GM10847 (cell line): ENCODE results near the gene NT5C1A.

Source experiments
- POLR2A ChIP-seq: IDR thresholded peaks from 2 replicates; pipeline ENCODE4 v1.6.1; 2011; ENCODE audit not compliant: insufficient read length; ENCODE audit errors: extremely low read depth

The NT5C1A gene

GRCh38 chr1:39654291-39654690 is 17.6 kb downstream of the NT5C1A start:
- TF ChIP-seq POLR2A = no peak

GRCh38 chr1:39653546-39654031 is 18.3 kb downstream of the NT5C1A start:
- no peak for TF ChIP-seq POLR2A

- TF ChIP-seq POLR2A = no peak
These were observed 19.4 kb downstream of the NT5C1A start for GRCh38 chr1:39652554-39652953.

GRCh38 chr1:39652105-39652504 is 19.8 kb downstream of the NT5C1A start:
- no peak for TF ChIP-seq POLR2A

- no peak for TF ChIP-seq POLR2A
These were observed 21.5 kb downstream of the NT5C1A start for GRCh38 chr1:39650431-39650830.

- TF ChIP-seq POLR2A = no peak
These were observed 22.2 kb downstream of the NT5C1A start for GRCh38 chr1:39649636-39650185.

GRCh38 chr1:39648496-39648895 is 23.4 kb downstream of the NT5C1A start:
- TF ChIP-seq POLR2A = no peak

GRCh38 chr1:39647247-39647646 is 24.7 kb downstream of the NT5C1A start:
- no peak for TF ChIP-seq POLR2A

GRCh38 chr1:39646232-39647081 is 25.4 kb downstream of the NT5C1A start:
- no peak for TF ChIP-seq POLR2A

- no peak for TF ChIP-seq POLR2A
These were observed 26.4 kb downstream of the NT5C1A start for GRCh38 chr1:39645411-39646043.

- TF ChIP-seq POLR2A = no peak
These were observed 28.2 kb downstream of the NT5C1A start for GRCh38 chr1:39643705-39644104.

GRCh38 chr1:39642796-39643195 is 29.1 kb downstream of the NT5C1A start:
- no peak for TF ChIP-seq POLR2A

- no peak for TF ChIP-seq POLR2A
These were observed 31.0 kb downstream of the NT5C1A start for GRCh38 chr1:39640861-39641260.

- TF ChIP-seq POLR2A = no peak
These were observed 32.4 kb downstream of the NT5C1A start, which contains the start of gene HEYL for GRCh38 chr1:39639305-39640130. HEYL (minus strand) TSS chr1:39639643; CDS start chr1:39639625, 18 bp downstream.

- no peak for TF ChIP-seq POLR2A
These were observed 33.0 kb downstream of the NT5C1A start for GRCh38 chr1:39638965-39639304.
